Epidermal melanocyte (primary cell): ENCODE data around the gene PCBP4.

Experiments
- DNase-seq: peaks from one replicate; pipeline ENCODE4 v3.0.0; 2011; ENCODE audit warnings: low spot score; ENCODE audit not compliant: insufficient read length

The PCBP4 gene

DNA sequence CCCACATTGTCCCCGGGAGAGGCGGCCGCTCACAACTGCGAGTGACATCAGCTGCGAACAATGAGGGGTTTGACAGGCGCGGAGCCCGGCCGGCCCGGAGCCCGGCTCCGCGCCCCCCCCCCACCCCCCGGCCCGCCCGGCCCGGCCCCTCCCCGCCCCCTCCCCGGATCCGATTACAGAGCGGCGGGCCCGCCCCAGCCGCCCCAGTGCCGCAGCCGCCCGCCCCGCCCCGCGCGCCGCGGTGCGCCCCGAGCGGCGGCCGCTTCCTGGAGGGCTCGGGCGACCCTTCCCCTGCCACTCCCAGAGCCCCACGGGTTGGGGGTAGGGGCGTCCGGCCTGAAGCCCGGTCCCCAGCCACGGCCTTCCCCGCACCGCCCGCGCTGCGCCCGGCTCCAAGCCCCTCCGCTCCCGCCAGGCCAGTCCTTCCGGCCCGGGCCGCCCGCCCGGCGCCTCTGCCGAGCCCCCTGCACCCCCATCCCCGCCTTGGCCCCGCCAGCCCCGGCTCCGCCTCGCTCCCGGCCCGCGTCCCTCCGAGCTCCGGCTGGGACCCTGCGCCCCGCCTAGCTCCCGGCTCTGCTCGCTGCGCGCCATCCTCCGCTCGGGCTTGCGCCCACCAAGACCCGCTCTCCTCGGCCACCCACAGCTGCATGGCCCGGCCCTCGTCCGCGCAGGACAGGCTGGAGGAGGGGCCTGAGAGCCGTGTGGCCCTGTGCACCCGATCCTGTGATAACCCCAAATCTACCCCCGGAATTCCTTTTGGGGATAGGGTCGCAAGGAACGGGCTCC lies at the start of gene PCBP4:
TSS of gene PCBP4 (minus strand) at position 71 of the 786 bp plus-strand sequence. CDS start 6,214 bp downstream, outside the sequence.
- DNase-seq = no peak

DNA sequence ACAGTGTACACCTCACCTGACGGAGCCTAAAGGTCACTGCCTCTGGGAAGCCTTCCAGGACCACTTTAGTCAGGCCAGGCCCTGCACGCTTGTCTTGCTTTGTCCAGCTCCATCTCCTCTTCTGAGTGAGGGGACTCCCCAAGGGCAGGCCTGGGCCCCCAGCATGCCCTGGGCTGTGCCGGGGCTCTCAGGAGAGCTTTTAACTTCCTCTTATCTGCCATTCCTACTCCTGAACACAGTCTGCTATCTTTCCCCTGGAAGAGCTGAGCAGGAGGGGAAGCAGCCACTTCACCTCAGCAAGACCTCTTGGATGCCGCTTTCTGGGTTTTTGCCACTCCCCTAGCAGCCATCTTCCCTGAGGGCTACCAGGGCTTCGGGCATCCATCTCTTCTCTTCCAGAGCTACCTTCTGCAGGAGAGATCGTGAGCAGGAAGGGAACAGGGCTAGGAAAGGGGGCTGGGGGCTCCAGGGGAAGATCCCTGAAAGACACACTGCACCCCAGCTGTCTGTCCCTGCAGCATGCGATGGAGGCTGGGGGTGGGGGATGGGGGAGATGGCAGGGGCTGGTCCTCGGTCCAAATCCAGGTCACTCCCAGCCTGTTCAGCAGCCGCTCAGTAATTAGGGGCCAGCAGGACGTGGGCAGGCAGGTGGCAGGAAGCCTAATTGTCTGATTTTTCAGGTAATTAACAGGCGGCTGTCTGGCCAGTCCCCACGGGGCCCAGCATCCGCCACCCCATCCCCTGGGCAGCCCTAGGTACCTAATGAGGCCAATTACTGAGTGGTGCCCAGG lies 48.4 kb upstream of the PCBP4 start:
- no peak for DNase-seq

DNA sequence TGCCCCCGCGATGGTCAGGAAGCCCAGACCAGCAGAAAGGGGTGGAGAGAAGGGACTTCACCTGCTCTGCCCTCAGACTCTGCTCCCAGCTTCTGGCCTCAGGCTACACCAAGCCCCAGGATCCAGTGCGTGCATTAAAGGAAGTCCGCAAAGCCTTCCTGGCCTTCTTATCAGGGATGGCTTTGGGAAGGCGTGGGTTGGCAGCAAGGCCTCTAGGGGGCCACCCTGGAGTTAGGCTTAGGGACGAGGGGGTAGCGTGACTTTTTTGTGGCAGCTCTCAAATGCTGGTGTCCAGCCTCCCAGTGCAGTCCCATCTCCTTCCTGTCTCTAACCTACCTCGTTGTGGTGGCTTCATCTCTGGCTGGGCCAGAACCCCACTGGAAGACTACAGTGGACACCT lies 47.4 kb upstream of the PCBP4 start:
- DNase-seq = peak; percentile 47

DNA sequence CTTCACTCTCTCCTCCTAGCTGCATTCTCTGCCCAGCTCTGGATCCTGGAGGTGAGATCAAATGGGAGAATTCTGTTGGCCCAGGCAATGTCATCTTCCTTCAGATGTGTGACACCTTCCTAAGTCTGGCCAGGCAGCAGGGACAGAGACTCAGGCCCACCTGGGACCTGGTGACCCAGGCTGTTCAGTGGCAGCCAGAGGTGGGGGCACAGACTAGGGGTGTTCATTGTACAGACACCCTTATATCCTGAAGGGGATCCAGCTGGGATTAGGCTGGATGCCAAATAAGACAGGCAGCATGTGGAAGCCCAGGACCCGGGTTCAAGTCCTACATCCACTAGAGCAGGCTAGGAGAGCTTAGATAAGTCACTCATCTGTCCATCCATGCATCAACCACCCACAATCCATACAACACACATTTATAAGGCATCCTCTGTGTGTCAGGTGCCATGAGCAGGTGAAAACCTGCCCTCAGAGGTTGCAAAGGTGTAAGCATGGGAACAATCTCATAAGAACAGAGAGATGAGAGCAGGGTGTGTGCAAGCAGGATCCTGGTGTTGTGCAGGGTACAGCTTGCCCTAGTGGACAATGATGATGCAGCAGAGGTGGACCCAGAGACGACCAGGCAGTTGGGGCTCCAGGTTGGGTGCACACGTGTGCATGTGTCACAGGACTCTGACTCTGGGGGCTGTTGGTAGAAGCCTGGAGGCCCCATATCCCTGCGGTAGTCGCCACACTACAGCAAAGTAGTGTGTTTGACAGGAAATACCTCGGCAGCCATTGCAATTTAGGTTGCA lies 46.7 kb upstream of the PCBP4 start:
- DNase-seq = no peak

DNA sequence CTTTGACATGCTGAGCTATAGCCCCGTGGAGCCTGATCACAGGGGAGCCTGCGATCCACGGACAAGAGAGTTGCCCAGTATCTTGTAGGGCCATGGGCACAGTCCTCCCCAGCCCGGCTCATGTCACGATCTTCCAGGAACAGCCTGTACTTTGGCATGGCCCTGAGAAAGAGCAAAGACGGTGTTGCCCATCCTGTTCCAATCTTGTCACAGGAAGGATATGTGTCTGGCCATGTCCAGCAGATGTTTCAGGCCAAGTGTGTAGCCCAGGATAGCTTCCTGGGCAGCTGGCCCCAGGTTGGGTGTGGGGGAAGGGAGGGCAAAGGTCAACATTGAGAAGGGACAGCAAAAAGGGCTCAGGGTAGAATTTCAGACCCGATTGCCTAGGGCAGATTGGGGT lies 45.4 kb upstream of the PCBP4 start:
- no peak for DNase-seq

DNA sequence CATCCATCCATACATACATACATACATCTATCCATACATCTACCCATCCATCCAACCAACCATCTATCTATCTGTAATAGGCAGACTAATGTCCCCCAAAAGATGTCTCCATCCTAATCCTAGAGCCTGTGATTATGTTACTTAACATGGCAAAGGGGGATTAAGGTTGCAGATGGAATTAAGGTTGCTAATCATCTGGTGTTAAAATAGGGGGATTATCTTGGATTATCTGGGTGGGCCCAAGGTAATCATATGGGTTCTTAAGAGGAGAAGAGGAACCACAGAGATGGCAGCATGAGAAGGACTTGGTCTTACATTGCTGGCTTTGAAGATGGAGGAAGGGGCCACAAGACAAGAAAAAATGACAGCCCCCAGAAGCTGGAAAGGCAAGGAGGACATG lies 43.2 kb upstream of the PCBP4 start:
- DNase-seq = no peak

DNA sequence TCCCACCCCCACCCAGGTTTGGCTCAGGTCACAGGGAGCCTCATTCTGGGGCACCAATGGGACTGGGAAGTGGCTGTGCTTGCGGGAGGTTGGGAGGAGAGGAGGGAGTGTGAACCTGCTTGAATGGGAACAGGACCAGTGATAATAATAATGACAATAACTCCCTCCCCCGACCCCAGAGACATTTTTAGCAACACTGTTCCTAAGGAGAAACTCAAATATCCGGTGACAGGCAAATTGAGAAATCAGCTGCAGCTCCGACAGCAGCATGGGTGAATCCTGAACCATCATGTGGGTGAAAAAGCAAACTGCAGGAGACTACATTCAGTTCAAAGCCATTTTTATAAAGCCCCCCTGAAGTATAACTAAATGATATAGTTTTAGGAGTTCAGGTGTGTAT lies 40.0 kb upstream of the PCBP4 start:
- DNase-seq = no peak

DNA sequence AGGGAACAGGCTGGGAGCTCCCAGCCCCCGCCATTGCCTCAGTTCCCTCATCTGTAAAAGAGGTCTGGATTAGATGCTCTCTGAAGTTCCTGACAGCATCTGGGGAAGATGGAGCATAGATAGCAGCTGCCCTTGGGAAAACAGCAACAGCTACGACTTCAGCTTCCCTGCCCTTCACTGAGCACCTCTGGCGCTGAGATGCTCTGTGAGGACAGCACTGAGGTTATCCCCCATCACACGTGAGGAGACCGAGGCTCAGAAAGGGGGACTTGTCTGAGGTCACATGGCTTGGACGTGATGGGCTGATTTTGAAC lies 39.5 kb upstream of the PCBP4 start:
- no peak for DNase-seq

DNA sequence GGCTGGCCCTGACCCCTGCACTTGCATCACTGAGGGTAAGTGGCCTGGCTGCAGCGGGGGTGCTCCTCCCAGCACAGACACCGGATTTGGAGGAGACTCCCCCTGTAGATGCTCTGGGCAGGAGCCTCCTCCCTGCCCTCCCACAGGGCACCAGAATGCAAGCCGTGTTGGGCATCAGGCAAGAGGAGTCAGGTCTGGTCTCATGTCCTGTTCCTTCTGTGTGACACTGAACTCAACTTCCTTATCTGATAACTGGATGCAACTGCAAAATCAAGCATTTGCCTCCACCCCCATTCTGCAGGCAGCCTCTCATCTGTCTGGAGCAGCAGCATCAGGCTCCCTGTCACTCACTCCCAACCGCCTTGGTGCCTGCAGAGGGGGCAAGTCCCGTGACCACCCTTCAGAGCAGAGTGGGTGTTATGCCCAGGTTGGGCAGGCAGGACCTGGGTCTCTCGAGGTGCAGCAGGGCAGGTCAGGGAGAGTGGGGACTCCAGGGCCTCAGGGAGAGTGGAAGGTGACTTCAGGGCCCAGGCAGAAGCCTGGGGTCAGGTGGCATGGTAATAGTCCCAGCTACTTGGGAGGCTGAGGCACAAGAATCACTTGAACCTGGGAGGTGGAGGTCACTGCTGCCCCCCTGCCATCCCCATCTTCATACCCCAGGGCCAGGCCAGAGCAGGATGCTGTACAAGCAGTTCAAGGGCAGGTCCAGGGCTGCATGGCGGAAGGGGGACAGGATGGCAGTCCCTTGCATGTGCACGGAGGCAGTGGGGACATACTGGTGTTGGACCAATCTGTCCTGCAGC lies 39.0 kb upstream of the PCBP4 start:
- DNase-seq = no peak

DNA sequence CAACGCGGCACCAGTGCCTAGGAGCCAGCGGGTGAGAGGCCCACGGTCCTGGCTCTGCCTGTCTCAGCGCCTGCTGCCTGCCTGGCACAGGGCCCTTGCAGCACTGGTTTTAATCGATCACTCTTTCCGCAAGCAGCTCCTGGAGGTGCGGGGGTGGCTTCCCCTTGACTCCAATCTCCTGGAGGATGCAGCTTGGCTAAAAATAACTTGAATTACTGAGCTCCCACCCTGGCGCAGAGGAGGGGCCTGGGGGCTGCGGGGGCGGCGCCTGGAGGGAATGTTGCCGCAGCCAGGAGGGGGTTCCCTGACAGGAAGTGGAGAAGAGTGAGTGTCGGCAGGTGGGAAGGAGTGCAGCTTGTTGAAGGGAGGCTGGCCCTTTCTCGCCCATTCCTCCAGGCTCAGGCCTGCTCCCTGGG lies 38.3 kb upstream of the PCBP4 start:
- no peak for DNase-seq

DNA sequence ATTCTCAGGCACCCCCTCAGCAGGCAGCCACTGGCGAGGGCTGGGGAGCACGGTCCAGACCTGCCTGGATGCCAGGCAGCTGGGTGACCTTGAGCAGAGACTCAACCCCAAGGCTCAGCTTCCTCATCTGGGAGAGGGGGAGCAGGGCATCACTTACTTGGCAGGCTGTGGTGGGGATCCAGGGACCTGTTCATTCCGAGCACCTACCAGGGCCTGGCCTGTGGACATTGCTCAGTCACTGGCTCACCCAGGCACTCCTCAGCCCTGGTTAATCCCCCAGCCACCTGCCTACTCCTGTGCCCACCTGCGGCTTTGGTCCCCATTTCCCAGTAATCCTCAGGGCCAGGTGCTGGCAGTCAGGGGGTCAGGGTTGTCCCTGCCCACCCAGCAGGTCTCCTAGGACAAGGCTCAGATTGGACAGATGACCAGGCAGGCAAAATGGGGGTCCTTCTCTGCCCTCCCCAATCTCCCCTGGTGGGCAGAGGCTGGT lies 37.7 kb upstream of the PCBP4 start:
- no peak for DNase-seq

DNA sequence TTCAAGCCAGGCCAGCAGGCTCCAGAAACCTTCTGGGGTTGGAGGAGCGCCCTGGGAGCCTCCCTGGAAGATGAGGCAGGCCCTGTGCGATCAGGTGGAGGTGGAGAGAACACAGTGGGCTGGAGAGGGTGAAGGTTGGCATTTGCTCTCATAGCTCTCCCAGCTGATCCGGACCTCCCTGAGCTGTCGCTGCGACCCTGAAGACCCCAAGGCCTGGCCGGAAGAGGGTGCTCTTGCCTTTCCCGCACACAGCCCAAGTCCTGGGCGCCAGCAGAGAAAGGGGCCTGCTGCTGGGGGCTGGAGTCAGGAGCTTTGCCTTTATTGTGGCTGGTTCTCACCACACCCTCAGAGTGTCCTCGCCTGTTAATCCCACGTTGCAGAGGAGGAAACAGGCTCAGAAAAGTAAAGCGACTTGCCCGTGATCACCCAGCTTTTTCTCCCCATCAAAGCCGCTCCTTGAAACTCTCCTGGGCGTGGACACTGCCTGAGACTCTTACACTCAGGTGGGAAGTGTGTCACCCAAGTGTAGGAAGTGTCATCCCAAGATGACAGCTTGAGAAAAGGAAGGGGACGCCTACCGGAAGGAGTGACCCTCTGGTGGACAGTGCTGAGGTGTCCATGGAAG lies 37.0 kb upstream of the PCBP4 start:
- peak; percentile 71 for DNase-seq

DNA sequence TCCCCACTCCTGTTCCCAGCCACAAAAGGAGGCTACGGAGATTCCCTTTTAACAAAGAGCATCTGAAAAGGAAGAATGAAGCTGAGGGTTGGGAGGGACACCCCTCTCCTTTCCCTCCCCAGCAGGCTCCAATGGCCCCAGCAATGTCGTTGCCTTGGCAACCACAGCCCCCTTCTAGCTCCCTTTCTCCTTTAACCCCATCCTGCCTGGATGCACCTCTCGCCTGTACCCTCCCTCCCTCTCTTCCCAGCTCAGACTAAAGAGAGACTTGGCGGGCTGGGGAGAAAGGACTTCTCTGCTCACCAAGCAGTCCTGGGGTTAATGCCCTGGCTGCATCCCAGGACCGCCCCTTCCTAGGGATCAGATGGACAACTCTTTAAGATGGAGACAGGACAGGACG lies 35.5 kb upstream of the PCBP4 start:
- DNase-seq = no peak

DNA sequence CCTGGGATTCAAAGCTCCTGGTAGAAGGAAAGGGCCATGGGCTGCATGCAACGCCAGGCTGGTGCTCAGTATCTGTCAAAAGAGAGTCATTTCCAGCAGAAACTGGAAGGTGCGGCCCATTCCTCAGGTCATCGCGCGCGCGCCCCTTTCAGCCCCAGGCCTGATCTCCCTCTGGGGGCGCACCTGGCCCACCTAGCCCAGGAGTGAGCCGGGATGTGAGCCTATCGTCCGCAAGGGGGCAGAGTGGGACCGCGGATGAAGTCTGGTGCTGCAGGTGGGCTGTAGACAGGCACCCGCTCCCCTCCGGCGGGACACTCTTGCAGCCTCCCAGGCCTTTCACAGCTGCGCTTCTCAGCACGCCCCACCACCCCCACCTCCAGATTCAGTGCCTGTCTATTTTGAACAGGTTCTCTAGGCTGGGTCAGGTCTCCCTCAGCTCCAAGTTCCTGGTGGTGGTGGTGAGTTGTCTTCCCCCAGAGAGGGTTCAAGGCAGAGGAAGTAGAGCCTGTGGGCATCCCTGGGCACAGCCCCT lies 34.3 kb upstream of the PCBP4 start:
- peak; percentile 64 for DNase-seq

DNA sequence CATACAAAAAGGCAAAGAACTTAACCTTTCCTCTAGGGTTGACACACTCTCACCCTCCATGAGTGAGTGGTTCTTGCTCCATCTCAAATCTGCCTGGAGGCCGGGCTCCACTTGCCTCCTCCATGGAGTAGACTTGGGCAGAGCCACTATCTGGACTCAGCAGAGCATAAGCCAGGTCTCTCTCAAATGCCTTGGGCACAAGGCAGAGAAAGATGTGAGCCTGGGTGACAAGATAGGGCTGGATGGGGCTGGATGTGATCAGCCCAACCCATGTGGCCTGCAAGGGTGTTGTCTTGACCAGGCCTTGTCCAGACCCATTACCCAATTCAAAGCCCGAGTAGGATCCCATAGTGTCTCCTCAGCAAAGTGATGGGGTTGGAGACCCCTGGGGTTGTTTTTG lies 32.6 kb upstream of the PCBP4 start:
- DNase-seq = no peak

DNA sequence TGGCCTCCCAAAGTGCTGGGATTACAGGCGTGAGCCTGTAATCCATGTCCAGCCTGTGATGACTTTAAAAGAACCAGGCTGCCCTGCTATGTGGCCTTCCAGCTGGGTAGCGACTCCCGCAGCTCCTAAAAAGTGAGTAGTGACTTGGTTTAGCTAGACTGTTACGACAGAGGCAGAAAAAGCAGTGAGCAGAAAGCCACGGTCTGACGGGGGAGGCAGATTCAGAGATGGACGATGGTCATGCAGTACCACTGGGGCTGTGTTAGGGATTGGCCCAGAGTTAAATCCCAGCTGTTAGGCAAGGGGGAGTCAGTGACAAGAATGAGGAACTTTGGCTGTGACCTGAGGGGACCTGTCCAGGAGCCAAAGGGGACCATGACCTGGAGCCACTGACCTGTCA lies 31.5 kb upstream of the PCBP4 start:
- DNase-seq = no peak

DNA sequence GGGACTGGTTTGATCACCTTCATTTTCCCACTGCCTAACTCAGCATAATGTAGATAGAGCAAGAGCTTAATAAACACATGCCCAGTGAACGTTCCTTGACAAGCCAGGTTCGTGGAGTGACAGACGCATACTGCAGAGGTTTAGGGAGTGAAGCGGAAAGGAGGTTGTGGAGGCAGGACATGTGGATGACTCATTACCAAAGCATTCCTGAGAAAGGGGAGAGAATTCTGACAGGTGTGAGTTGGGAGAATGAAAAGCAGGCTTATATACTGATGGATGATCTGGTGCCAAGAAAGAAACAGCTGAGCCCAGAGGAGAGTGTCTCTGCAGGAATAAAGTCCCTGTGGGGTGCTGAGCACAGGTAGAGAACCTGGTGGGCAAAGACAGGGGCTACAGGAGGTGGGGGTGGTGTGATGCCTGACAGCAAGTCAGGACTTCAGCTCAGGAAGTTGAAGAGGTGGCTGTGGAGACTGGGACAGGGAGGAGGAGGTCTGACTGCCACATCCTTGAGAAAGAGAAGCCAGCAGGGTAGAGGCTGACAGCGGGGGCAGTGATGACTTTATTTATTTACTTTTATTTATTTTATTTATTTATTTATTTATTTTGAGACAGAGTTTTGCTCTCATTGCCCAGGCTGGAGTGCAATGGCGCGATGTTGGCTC lies 30.8 kb upstream of the PCBP4 start:
- DNase-seq = no peak

DNA sequence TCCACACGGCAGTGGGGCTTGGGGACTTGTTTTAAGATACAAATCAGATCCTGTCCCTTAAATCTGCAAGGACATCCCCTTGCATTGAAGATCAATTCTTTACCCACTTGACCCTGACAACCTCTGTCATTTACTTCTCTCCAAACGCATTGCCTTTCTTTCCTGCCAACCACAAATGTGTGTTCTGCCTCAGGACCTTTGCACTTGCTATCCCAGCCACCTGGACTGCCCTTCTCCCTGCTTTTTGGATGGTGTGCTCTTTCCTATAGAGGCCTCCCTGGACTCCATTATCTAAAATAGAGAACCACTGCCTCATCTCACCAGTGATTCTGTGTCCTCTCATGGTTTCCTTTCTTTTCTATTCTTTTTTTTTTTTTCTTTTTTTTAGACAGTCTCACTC lies 29.9 kb upstream of the PCBP4 start:
- DNase-seq = no peak

DNA sequence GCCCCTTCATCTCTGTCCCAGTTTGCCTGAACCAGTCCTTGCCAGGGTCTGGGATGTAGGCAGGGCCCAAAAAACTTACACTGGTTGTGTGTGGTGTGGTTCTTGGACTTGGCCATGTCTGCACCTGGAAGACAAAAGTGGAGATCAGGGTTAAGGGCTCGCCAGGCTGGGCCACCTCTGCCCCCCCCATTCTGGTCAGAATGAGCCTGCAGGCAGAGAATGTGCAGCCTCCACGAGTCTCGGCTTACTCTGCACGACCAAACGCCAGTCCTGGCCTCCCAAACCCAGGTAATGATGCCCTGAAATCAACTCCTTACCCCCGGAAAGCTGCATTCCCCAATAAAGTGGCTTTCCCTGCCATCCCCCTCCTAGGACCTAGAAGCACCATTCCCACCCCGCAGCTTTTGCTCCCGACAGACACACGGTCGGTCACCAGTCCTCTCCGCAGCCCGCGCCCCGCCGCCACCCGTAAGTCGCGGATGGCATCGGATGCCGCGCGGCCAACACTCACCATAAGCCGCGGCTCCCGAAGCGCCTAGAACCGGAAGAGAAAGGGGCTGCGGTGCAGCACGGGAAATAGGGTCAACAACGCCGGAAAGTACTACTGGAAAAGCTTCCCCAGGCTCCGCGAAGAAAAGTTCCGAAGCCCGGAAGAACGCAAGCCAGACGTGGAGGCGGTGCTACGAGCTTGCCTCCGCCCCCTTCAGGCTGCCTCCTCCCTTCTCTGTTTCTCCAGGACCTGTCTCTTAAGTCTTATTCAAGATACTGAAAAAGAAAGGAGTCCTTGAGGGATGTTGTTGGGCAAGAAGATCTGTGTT lies 28.3 kb upstream of the PCBP4 start, which contains the start of gene RPL29:
TSS of gene RPL29 (minus strand) at position 550 of the 818 bp plus-strand sequence. CDS start at position 116, 434 bp downstream.
- peak; percentile 97 for DNase-seq
